ENCODE results near the gene ACOX1. TPM values are rescaled to one million over a fixed set of nuclear protein-coding genes. Genes with fewer than 3 reads are reported as not detected.

Gene ACOX1
- total and polyA plus RNA-seq, 2 of the 13 experiments (the other 11 are each of a cell fraction or from before 2014, with no cell fraction given), result 86.4 to 120 TPM

GRCh38 chr17:75978938-75979704 is at the start of gene ACOX1, which contains the start of gene TEN1 (continued):
- TF ChIP-seq SRSF1 (optimal IDR thresholded peaks at IDR 0.05; ENCODE audit: low read depth, low read length), result peak; percentile 91
- TF ChIP-seq, protein P1, sequence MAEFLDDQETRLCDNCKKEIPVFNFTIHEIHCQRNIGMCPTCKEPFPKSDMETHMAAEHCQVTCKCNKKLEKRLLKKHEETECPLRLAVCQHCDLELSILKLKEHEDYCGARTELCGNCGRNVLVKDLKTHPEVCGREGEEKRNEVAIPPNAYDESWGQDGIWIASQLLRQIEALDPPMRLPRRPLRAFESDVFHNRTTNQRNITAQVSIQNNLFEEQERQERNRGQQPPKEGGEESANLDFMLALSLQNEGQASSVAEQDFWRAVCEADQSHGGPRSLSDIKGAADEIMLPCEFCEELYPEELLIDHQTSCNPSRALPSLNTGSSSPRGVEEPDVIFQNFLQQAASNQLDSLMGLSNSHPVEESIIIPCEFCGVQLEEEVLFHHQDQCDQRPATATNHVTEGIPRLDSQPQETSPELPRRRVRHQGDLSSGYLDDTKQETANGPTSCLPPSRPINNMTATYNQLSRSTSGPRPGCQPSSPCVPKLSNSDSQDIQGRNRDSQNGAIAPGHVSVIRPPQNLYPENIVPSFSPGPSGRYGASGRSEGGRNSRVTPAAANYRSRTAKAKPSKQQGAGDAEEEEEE (CRISPR knock-in tag; IDR thresholded peaks at IDR 0.05; ENCODE audit: borderline replicate concordance), result no peak
- peak; percentile 61; the same call in 1 of the 2 replicates for TF ChIP-seq KDM4B (CRISPR knock-in tag; IDR thresholded peaks at IDR 0.05)
- TF ChIP-seq ZNF430 (CRISPR knock-in tag; IDR thresholded peaks at IDR 0.05), result peak; percentile 82
- TF ChIP-seq NFKBIZ (CRISPR knock-in tag; IDR thresholded peaks at IDR 0.05), result peak; percentile 31; the same call in 1 of the 2 replicates
- 0 out of 2 replicates have a peak, but pooled peaks have one; percentile 13 for TF ChIP-seq MAF1 (CRISPR knock-in tag; IDR thresholded peaks at IDR 0.05; ENCODE audit: borderline replicate concordance)
- TF ChIP-seq HCFC1 (IDR thresholded peaks at IDR 0.05; ENCODE audit: low read depth, low read length), result no peak; the same call in 1 of the 2 replicates
- no peak; the same call in 1 of the 2 replicates for TF ChIP-seq KLF12 (CRISPR knock-in tag; IDR thresholded peaks at IDR 0.05; ENCODE audit: borderline replicate concordance)
- no peak for TF ChIP-seq ZNF513 (CRISPR knock-in tag; conservative IDR thresholded peaks at IDR 0.05)
- TF ChIP-seq, protein P2, sequence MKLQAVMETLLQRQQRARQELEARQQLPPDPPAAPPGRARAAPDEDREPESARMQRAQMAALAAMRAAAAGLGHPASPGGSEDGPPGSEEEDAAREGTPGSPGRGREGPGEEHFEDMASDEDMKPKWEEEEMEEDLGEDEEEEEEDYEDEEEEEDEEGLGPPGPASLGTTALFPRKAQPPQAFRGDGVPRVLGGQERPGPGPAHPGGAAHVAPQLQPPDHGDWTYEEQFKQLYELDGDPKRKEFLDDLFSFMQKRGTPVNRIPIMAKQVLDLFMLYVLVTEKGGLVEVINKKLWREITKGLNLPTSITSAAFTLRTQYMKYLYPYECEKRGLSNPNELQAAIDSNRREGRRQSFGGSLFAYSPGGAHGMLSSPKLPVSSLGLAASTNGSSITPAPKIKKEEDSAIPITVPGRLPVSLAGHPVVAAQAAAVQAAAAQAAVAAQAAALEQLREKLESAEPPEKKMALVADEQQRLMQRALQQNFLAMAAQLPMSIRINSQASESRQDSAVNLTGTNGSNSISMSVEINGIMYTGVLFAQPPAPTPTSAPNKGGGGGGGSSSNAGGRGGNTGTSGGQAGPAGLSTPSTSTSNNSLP (IDR thresholded peaks at IDR 0.05; ENCODE audit: low read depth, low read length), result no peak
- no peak for TF ChIP-seq TCF7L2 (IDR thresholded peaks at IDR 0.05; ENCODE audit: low read depth, low read length)
- peak; percentile 94 for TF ChIP-seq SKIL (CRISPR knock-in tag; IDR thresholded peaks at IDR 0.05; ENCODE audit: borderline replicate concordance)
- TF ChIP-seq ELF1 (CRISPR knock-in tag; IDR thresholded peaks at IDR 0.05), result peak; percentile 99
- TF ChIP-seq MED13 (CRISPR knock-in tag; IDR thresholded peaks at IDR 0.05), result peak; percentile 27
- no peak for TF ChIP-seq SETDB1 (CRISPR knock-in tag; IDR thresholded peaks at IDR 0.05; ENCODE audit: borderline replicate concordance)
- TF ChIP-seq KLF11 (CRISPR knock-in tag; IDR thresholded peaks at IDR 0.05), result peak; percentile 82; the same call in 1 of the 2 replicates
- TF ChIP-seq GFI1 (CRISPR knock-in tag; IDR thresholded peaks at IDR 0.05; ENCODE audit: borderline replicate concordance), result peak; percentile 76; the same call in 1 of the 2 replicates
- peak; percentile 89; the same call in 1 of the 2 replicates for TF ChIP-seq YEATS4 (CRISPR knock-in tag; IDR thresholded peaks at IDR 0.05; ENCODE audit: borderline replicate concordance)
- TF ChIP-seq SOX13 (IDR thresholded peaks at IDR 0.05), result peak; percentile 42; the same call in 1 of the 2 replicates
- peak in 1 of 2 experiments; percentile 74; a peak in 2 of 4 replicates for TF ChIP-seq SOX13 (CRISPR knock-in tag; conservative IDR thresholded peaks at IDR 0.05 in 1 of 2, IDR thresholded peaks at IDR 0.05 in 1 of 2)
- no peak for TF ChIP-seq ZNF235 (CRISPR knock-in tag; IDR thresholded peaks at IDR 0.05; ENCODE audit: borderline replicate concordance)
